ENCODE measurements around the gene TSPAN2.

TSPAN2 gene

DNA sequence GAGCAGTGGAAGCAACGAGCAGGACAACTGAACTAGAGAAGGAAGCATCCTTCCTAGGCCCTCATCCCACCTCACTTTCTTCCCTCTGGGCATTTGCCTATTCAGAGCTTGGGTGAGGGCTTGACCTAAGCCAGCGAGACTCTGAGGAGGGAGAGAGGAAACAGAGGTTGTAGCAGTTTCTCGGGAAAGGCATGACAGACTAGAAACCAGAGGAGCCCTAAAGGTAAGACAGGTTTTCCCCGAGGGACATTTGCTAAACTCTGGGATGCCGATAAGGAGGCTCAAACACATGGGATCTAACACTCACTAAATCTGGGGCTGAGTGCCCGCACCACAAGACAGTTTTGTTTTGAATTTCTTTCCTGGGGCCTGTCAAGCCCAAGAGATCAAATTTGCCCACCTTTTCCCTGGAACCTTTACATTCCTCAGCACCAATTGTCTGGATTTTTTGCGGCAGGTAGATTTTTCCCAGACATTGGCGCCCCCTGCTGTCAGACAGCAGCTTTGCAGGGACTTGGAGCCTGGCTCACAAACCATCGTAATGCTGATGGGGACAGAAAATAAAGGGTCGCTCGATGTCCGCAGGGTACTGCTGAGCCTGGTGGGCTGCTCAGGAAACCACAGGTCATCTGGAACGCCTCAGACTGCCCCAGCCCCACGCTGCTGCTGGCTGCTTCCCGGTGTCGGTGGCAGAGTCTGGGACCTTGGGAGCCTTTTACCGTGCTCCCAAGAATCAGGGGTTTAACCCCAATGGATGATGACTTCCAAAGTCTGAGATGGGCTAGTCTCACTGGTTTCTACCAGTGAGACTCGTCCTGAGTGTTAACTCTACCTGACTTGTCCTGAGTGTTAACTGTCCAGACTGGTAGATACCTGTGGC is 23.4 kb upstream of the TSPAN2 start:
- DNase-seq: no peak

DNA sequence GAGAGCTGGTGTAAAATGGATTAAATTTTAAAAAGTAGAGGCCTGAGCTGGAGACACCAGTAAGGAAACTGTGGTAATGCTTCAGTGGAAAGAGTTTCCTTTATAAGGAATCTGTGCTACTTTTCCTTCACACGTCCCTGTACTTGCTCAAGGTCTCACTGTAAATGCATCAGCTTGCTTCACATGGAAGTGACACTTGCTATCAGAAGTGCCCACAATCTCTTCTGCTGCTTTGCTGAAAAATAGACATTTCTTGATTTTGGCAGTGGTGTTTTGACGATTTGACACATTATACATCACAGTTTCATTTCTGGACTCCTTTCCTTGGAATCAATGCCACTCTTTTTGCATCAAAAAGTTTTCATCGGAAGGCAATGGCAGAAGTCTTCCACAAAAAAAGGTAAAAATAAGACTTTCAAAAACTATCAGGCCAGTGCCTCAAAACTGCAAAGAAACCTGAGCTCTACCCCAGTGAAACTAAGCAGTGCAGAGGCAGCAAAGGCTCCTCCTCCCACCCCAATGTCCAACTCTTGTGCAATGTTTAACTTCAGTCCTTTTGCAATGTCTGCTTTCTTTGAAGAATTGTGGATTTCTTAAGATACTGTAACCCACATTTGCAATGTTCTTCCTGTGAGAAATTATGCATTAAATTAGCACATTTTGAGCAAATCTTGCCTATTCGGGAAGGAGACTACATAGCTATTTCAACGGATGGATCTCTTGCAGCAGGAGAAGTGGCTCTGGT is 18.4 kb upstream of the TSPAN2 start:
- no peak for DNase-seq

DNA sequence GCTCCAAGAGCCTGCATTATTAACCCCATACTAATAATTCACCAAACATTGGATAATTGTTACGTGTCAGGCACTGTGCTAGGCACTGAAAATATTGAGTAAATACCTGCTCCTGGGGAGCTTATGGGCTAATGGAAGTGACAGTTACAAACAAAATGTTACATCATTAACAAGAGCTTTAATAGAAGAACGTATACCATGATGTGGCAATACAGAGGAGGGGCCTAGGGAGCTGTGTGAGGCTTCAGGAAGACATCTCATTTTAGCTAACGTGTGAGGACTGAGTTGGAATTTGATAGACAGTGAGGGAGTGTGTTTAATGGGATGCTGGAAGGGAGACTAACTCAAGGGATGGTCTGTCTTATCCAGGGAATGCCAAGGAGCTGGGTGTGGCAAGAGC is 16.5 kb upstream of the TSPAN2 start:
- no peak for DNase-seq

DNA sequence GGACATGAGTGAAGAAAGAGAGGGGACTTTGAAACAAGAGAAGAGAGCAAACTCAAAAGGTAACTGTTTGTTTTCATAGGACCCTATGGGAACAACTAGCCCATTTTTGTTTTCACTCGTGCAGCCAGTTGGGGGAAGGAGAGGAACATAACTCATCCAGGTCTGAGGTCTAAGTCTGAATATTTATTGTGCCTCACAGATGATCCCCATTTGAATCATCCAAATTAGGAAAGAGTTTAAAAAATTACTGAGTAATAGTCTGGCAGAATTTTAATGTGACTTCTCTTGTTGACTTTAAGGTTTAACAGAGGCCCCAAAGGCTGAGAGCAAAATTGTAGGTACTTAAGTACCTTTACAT is 10.4 kb upstream of the TSPAN2 start:
- DNase-seq: no peak

DNA sequence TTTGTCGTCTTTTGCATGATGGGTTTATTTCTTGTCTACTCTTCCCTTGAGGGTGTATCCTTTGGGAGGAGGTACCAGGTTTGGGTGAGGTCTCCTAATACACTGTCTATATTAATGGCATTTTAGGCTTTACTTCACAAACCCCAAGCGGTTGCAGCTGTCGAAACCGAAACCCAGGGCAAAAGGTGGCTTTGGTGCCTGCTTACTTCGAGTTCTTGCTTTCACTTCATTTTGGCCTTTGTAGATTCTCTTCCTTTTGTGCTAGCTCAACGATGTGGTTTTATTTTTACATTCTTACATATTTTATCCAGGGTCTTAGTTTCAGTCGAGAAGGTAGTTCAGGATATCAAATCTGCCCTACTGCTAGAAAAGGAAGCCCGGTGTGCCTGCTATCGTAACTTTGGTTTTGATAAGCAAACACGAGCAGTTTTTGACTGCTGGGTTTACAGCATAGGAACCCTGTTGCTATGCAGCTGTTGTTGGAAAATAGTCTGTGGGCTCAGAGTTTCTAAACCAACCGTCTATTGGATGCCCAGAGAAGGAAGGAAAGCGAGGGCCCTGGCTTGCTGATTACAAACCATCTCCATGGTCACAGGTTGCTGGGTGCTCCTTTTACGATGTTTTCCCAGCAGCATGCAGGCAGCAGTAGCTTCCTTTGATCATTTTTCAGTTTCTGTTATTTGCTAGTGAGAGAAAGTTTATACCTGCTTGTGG is 9.8 kb upstream of the TSPAN2 start:
- no peak for DNase-seq

DNA sequence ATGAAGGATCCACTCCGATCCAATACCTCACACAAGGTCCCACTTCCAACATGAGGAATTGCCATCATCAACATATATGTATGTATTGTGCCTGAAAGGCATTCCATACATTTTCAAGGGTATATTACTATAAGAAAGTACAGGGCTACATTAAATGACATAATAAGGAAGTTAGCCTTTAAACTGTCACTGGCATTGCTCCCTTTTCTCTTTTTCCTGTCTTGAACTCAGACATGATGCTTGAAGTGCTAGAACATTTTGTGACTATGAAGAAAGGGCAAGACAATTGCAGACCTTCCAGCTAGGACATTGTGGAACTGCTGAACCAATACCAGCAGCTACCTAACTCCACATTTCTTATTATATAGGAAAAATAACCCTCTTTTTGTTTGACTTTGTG is 2.9 kb upstream of the TSPAN2 start:
- DNase-seq: no peak

DNA sequence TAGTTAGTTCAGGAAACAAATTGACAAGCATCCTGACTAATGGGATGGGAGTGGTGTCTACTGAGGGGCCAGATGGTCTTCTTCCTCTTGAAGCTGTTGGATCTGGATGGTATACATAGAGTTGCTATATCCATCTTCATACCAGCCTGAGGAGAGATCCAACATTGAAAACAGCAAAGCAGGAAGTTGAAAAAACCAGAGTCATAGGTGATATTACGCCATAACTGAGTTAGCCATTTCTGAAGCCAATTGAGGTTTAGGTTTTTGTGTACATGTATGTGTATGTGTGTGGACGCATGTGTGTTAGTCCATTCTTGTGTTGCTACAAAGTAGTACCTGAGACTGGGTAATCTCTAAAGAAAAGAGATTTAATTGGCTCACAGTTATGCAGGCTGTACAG is 2.3 kb upstream of the TSPAN2 start:
- DNase-seq: no peak

DNA sequence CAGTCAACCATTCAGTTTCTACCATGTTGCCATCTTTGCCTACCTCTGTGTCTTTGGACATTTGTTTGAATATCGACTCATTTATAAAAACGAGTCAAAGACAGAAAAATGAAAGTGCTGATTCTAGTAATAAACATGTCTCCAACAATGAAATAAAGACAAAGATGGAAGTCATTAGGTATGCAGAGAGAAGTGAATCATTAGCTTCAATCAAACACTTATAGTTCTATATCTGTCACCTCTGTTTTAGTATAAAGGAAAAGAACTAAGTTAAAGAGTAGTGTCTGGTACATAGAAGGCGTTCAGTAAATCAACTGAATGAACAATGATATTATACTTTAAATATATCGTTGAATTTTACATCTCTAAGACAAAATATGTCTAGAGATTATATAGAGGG is 1.7 kb upstream of the TSPAN2 start:
- no peak for DNase-seq

DNA sequence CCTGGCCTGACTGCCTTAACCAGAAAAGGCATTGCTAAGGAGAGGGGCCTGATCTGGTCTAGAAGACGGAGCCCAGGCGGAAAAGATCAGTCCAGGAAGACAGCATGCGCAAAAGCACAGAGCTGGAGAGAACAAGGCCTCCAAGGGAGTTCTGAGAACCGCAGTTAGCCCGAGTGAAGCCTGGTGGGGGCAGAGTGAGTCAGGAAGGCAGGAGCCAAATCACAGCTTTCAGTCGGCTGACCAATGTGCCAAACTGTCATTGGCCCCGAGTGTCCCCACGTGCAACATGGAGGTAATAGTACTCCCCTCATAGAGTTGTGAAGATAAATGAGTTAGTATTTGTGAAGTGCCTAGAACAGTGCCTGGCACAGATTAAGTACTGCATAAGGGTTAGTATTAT is 1.2 kb upstream of the TSPAN2 start:
- DNase-seq: no peak

DNA sequence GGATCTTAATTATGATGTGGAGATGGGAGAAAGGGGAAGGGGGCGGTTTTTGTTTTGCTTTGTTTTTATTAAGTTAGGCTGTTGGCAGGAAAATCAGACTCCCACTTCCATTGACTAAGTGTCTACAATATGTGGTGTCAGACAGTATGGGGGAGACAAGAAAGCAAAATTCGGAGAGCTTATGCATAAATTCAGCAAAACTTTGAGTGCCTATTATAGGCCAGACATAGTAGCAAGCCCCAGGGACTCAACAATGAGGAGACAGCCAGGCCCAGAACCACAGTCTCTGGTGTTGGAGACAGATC is 835 bp upstream of the TSPAN2 start:
- no peak for DNase-seq

DNA sequence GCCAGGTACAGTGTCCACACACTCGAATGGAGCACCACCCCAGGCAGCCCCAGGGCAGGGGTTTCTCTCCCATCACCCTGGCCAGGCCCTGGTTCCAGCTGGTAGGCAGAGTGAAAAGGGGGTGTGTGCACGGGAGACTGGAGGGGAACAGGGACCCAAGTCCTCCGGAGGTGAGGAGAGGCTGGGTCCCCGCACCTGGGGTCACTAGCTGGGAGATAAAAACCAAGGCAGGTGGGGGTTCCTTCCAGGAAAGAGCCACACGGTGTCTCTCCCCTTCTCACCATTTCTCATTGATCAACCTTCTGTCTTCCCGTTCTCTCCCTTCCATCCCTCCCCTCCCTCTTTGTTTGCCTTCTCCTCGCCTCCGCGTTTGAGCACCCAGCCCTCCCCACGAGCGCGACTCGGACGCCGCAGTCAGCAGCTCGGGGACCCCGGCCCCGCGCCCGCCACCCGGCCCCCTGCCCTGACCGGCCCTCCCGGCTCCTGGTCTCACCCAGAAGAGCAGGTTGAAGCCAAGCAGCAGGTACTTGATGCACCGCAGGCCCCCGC is 358 bp downstream of the TSPAN2 start:
- DNase-seq: no peak

DNA sequence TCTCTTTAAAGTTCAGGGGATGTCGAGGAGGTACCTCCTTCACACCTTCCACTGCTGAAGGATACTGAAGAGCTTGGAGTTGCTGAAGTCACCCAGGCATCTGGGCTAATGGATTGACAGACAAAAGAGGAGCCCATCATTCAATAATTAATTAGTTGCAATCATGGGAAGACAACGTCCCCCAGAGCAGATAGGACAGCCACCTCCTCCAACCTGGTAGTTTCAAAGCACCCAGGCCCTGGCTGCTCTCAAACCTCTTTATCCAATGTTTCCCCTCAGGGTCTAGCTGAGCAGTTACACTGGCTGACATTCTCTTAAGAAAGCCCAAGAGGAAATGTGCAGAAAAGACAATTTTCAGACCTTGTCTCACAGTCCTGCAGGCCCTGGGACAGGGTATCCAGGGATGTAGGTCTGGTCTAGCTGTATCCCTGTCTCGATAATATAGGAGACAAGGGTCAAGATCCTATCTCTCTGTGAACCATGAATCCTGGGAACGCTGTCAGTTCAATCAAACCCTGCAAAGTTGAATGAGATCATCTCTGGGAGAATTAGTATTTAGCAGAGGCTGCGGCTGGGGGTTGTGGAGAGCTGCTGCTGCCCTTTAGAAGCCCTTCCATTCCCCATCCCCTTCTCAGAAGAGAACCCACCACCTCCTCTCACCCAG is 1.1 kb downstream of the TSPAN2 start:
- DNase-seq: no peak

DNA sequence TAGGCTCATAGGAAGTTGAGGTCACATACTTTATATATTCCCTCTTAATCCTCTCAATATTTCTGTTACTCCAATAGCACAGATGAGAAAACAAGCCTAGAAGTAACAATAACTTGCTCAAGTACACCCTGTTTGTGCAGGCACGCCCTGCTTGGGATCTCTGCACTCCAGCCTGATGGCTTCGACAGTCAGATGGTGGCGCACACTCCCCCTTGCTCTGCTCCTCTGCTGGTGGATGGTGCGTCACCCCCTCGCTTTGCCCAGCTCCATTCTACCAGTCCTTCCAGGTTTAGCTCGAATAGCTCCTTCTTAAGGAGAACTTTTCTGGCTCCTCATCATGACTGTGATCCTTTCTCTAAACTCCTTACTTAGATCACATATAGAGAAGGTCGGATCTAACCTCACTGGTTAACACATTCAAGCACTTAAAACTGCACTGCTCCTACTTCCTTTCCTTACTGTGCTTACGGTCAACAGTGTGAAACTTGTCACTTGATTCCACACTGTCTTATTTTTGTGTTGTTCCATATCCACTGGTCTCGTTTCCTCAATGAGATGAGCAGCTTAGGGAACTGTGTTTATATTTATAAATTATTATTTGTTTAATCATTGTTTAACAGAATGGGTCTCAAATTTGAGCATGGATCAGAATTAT is 3.0 kb downstream of the TSPAN2 start:
- no peak for DNase-seq

DNA sequence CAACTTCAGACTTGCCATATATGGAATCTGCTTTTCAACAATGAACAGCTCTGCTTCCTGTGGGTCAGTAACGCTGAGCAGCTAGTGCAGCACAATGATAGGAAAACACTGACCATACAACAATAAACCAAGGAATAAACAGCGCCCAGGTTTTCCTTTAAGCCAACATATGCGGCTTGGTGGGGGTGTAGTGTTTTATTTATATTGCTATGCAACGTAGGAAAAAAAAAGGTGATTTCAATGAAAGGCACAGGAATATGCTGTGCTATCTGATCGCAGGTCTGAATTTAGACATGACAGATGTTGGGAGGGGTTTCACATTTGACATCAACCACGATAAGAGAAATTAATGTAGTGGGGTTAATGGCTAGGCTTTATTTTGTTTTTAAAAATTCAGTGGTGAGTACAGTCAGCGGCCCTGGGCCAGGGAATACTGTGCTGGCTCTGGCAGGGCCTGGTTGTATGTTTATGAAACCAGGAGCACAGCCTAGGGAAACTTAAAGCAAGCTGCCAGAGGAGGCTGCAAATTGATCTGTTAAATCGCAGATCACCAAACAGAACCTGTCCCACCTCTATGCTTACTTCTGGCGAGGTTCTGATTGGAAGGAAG is 4.3 kb downstream of the TSPAN2 start:
- DNase-seq: no peak

DNA sequence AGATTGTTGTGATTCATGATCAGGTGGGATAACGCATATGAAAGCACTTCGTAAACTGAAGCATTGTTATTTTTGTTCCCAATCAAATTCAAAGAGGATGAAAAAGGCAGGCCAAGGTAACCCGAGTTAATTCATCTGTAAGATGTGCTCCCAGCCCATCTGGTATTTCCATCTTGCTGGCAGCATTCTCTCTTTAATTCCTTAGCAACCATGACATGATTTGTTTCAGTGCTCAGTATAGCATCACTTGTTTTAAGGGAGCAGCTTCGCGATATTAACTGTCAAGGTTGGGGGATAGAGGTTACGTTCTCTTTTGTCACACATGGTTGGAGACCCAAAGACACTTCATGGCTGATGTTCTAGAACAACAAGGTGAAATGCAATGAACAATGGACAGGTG is 6.4 kb downstream of the TSPAN2 start:
- no peak for DNase-seq

DNA sequence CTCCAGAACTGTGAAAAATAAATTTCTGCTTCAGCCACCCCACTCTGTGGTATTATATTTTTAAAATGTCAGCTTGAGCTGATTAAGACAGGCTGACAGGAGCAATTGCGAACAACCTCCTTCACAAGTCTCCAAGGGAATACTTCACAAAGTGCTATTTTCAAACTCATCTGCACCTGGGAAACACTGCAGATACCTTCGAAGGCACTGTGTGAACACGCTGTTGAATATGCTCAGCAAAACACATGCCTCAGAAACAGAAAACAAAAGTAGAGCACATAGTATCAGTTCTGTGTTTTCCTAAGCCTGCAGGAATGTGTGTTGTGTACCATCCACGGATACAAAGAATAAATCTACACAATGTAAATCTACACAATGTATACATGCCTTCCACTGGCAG is 10.6 kb downstream of the TSPAN2 start:
- DNase-seq: no peak

DNA sequence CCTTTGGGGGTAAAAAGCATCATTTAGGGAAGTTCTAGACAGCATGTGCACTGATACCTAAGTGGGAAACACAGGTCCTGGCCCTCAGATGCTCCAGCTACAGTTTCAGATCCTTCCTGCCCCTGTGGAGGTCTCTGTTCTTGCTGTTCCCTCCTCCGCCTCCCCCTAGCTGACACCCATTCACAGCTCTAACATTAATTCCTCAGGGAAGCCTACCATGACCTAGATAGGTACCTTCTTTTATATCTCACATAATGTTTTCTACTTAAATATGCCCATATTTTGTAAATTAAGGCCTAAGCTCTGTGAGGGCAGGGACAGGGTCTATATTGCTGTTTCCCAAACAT is 11.3 kb downstream of the TSPAN2 start:
- DNase-seq: no peak

DNA sequence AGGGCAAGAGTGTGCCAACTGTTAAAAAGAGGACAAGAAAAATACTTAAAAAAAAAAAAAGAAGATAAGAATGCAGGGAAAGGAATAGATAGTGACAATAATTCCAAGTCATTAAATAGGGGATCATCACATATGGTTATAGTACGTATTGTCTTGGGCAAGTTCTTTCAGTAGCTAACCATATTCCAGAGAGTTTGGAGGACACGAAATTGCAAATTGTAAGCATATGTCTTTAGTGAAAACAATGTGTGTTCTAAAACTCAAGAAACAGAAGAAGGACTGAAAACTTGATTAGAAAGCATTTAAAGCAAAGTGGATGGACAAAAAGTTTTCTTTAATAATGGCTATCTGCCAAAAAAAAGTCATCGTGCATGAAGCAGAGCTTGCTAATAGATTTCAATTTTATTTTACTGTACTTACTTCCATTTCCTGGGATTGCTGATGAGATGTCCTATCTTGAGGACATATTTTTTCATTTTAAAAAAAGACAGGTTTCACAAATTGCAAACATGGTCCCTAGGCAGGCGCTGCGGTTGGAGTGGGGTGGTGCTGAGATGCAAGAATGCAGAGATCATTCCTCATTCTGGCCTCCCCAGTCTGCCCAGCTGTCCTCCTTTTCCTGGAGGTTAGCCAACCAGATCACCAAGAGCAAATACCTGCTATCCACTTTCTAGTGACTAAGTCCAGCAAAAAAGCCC is 11.9 kb downstream of the TSPAN2 start:
- no peak for DNase-seq

DNA sequence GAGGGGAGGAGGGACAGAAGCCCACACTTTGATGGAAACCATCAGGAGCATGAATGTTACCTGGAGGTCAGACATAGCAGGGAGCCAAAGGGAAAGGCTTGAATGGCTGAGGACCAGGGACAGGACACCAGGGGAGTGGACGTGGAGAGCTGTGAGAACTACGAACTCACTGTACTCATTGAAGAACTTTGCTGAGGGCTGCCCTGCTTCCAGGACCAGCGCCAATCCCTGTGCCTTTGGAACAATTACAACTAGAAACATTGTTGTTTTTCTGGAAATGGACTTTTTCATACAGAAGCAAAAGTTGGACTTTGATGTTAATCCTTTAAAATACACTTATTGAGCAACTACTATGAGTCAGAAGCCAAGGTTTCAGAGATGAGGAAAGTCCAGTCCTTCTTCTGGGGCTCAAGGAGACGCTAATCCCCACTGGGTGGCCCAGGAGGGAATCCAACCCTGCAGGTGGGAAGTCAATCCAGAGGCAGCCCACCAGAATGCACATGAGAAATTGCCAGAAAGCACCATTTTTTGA is 12.9 kb downstream of the TSPAN2 start:
- DNase-seq: no peak

DNA sequence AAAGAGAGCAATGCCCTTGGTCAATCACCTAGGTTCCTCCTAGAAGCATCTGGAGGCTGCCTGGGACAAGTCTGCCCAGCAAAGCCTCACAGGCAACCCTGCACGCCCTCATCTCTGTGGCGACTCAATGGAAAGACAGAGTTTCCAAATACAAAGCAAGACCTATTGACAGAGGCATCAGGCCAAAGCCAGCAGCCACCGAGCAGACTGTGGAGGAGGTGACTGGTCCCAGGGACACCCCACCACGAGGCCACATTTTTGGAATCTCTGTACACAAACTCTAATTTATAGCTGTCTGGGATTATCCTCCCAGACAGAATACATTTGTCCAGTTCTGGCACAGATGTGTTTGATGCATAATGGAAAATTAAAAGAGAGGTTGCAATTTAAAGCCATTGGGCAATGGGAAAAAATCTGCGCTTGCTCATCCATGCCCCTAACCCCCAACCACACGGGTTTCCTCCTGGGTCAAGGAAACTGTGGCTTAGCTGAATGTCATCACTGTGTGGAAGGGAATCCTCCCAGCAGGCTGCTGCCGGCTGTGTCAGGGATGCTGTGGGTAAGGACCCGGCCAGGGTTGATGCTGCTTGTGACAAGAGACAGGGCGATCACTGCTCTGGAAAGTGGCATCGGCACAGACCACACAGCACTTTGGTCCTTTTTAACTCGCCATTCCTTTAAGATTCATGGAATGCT is 14.3 kb downstream of the TSPAN2 start:
- DNase-seq: no peak

Measured in NCI-H187 treated with DMSO at 0.1 percent for 48 hours (cell line).